DND-41 (cell line): Measurements from ENCODE around the gene CTCF.

Experiments used
- ATAC-seq: fragments of 200-7000 bp; cut with Tn5 transposase; 3 replicates; pipeline ENCODE4 v1.9.1; 2021; ENCODE audit warnings: low read depth; ENCODE audit not compliant: insufficient read depth
- DNase-seq: peaks from one replicate; pipeline ENCODE4 v3.0.0-alpha.2; 2020
- H2AFZ ChIP-seq: 2 replicates; pipeline ENCODE4 v1.6.0; 2012; ENCODE audit warnings: low read depth, low read length
- H3K27ac ChIP-seq: 2 replicates; pipeline ENCODE4 v1.5.1; 2012; ENCODE audit warnings: low read length, inconsistent platforms
- H3K27me3 ChIP-seq: fragments of 200-600 bp; sonication (generic); 2 replicates; pipeline ENCODE4 v1.6.0; 2012; ENCODE audit warnings: low read length, mild to moderate bottlenecking, inconsistent platforms; ENCODE audit not compliant: insufficient read depth, poor library complexity
- H3K36me3 ChIP-seq: 2 replicates; pipeline ENCODE4 v1.5.1; 2012; ENCODE audit warnings: low read length, inconsistent platforms; ENCODE audit not compliant: insufficient read depth
- H3K4me1 ChIP-seq: 2 replicates; pipeline ENCODE4 v1.5.1; 2012; ENCODE audit warnings: mild to moderate bottlenecking, low read length; ENCODE audit not compliant: insufficient read depth
- H3K4me2 ChIP-seq: 2 replicates; pipeline ENCODE4 v1.6.0; 2012; ENCODE audit warnings: mild to moderate bottlenecking, moderate library complexity, low read length, inconsistent platforms; ENCODE audit not compliant: insufficient read depth
- H3K4me3 ChIP-seq, 2 experiments: fragments of 200-600 bp in 1 of 2; shearing (Covaris generic) in 1 of 2; 2 replicates each; pipeline ENCODE4 v1.5.1; 2012 to 2016; ENCODE audit warnings: inconsistent platforms in 2 of 2, low read length in 2 of 2, mild to moderate bottlenecking in 2 of 2, low read depth in 1 of 2, moderate library complexity in 1 of 2
- H3K79me2 ChIP-seq: 2 replicates; pipeline ENCODE4 v1.6.0; 2012; ENCODE audit warnings: low read length, inconsistent platforms; ENCODE audit not compliant: insufficient read depth
- H3K9ac ChIP-seq: 2 replicates; pipeline ENCODE4 v1.6.0; 2012; ENCODE audit warnings: low read depth, mild to moderate bottlenecking, inconsistent platforms, low read length, moderate library complexity
- H3K9me3 ChIP-seq: 2 replicates; pipeline ENCODE4 v1.5.1; 2012; ENCODE audit warnings: low read length, moderate library complexity, mild to moderate bottlenecking, inconsistent platforms; ENCODE audit not compliant: insufficient read depth, severe bottlenecking
- H4K20me1 ChIP-seq: 2 replicates; pipeline ENCODE4 v1.6.0; 2012; ENCODE audit warnings: low read length; ENCODE audit not compliant: insufficient read depth
- CTCF ChIP-seq: IDR thresholded peaks from 2 replicates; pipeline ENCODE4 v1.5.1; 2012; ENCODE audit warnings: borderline replicate concordance, low read length, moderate library complexity, mild to moderate bottlenecking; ENCODE audit not compliant: poor library complexity, severe bottlenecking; ENCODE audit errors: extremely low read depth
- EZH2 ChIP-seq: IDR thresholded peaks from 3 replicates; pipeline ENCODE4 v1.6.1; 2012; ENCODE audit warnings: borderline replicate concordance, low read depth, mild to moderate bottlenecking, moderate library complexity, low read length, inconsistent platforms; ENCODE audit not compliant: severe bottlenecking

The CTCF gene

GRCh38 chr16:67667817-67668494 is 105.6 kb downstream of the CTCF start:
- peak overlapping the region; percentile 94 for H3K9ac ChIP-seq
- peaks cover 10% of the 10 kb centered on the region for H3K79me2 ChIP-seq
- peaks cover 2% of the 10 kb centered on the region; the same call in 1 of the 2 replicates for H4K20me1 ChIP-seq
- peak overlapping the region in 1 of 2 experiments; percentile 96; a peak in 2 of 4 replicates for H3K4me3 ChIP-seq
- H3K4me2 ChIP-seq: peak overlapping the region; percentile 100
- peak overlapping the region; percentile 98; the same call in 1 of the 2 replicates for H2AFZ ChIP-seq
- no peak overlapping the region for H3K27ac ChIP-seq
- TF ChIP-seq EZH2: no peak
- peak; percentile 57 for TF ChIP-seq CTCF
- DNase-seq (peak; percentile 81), ATAC-seq (peak; percentile 75)
- H3K27me3 ChIP-seq: no peaks in the 10 kb centered on the region
- H3K9me3 ChIP-seq: no peaks in the 10 kb centered on the region
- peaks cover 16% of the 10 kb centered on the region for H3K36me3 ChIP-seq
- peaks cover 34% of the 10 kb centered on the region for H3K4me1 ChIP-seq

GRCh38 chr16:67668495-67669157 is 106.3 kb downstream of the CTCF start:
- Histone ChIP-seq H3K4me3 (no peak overlapping the region), H3K4me1 (peaks cover 34% of the 10 kb centered on the region), H3K36me3 (peaks cover 10% of the 10 kb centered on the region; the same call in 1 of the 2 replicates), H3K27me3 (no peaks in the 10 kb centered on the region), H4K20me1 (no peaks in the 10 kb centered on the region; the same call in 1 of the 2 replicates), H3K4me2 (no peak overlapping the region), H2AFZ (no peak overlapping the region), H3K9ac (no peak overlapping the region), H3K9me3 (no peaks in the 10 kb centered on the region), H3K27ac (no peak overlapping the region), H3K79me2 (peaks cover 10% of the 10 kb centered on the region)
- no peak for TF ChIP-seq EZH2
- TF ChIP-seq CTCF: peak; percentile 49
- no peak for DNase-seq
- ATAC-seq: no peak

GRCh38 chr16:67669499-67670101 is 107.3 kb downstream of the CTCF start:
- Histone ChIP-seq H3K79me2 (peaks cover 10% of the 10 kb centered on the region), H3K4me1 (peaks cover 30% of the 10 kb centered on the region), H3K27ac (no peak overlapping the region), H3K4me2 (no peak overlapping the region), H3K4me3 (no peak overlapping the region), H3K27me3 (no peaks in the 10 kb centered on the region), H4K20me1 (no peaks in the 10 kb centered on the region; the same call in 1 of the 2 replicates), H3K9me3 (no peaks in the 10 kb centered on the region), H3K36me3 (peaks cover 4% of the 10 kb centered on the region; the same call in 1 of the 2 replicates), H3K9ac (no peak overlapping the region), H2AFZ (no peak overlapping the region)
- TF ChIP-seq CTCF (no peak), EZH2 (no peak)
- ATAC-seq (no peak), DNase-seq (no peak)
